ENCODE results near the gene SH2D7.
A peak's percentile ranks its signal among the peaks of the same experiment; 100 is the strongest.

Gene SH2D7

DNA sequence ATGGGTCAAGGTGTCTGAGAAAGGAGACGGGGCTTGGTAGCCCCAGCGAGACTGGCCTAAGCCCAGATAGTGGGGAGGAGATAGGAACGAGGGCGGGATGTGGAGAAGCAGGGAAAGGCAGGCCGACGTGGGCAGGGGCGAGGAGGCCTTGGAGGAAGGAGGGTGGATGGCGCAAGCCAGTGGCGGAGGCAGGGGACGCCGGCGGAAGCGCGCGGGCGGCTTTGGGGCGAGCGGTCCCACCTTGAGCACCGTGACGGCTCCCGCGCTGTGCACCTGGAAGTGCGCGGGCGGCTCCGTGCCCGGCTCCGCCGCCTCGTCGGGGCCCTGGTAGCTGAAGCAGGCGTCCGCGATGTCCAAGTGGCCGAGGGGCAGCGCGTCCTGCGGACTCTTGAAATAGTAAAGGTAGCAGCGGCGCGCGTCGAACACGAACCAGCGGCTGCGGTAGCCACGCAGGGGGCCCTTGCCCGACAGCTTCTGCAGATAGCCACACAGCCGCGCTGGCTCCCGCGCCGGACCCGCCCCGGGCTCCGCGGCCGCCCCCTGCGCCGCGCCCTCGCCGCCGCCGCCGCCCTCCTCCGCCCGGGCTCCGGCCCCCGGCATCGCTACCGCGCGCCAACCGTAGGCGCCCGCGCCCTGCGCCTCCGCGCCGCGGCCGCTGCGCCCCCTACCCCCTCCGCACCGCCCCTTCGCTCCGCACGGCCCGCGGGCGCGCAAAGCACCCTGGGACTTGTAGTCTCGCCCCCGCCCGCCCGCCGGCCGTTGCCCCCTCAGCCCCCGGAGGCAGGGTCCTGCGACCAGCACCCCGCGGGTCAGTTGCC, 15.1 kb upstream of the SH2D7 start, which contains the start of gene TBC1D2B:
Gene TBC1D2B, minus strand, starts transcription at position 659 of the 818 bp plus-strand sequence. Its CDS starts 59 bp downstream, at position 600.
- Histone ChIP-seq H3K36me3 (ENCODE audit: control insufficient read depth in 5 of 5, insufficient read depth in 5 of 5, low read length in 5 of 5) (no peaks in the 10 kb centered on the region), H3K27me3 (ENCODE audit: control insufficient read depth in 5 of 5, insufficient read depth in 4 of 5, low read length in 5 of 5) (no peaks in the 10 kb centered on the region), H3K4me1 (ENCODE audit: control insufficient read depth in 5 of 5, insufficient read depth in 5 of 5, low read length in 5 of 5) (peaks cover 15 to 58% (median 56%) of the 10 kb centered on the region in 5 donors), H3K4me3 (ENCODE audit: low read depth in 1 of 5, low read length in 5 of 5) (peak within 1 kb of the TSS; percentile 92 to 99 (median 97)), H3K9ac (ENCODE audit: low read length in 5 of 5) (peak within 1 kb of the TSS; percentile 67 to 92 (median 90)), H3K27ac (ENCODE audit: low read depth, low read length) (peak within 1 kb of the TSS; percentile 98), H3K9me3 (ENCODE audit: control insufficient read depth in 5 of 5, low read length in 5 of 5) (no peaks in the 10 kb centered on the region)

DNA sequence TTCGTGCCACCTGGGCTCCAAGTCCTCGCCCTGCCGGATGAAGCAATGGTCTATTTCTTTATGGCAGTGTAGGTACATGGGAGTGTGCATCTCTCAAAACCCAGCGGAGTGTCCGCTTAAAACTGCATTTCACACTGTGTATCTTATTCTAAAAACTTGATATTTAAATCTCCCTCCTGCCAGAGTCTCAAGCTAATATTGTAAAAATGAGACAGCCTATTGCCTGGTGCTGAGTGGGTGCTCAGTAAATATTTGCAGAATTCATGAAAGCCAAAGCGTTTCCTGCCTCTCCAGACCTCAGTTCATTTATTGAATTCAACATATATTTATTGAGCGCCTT, 14.5 kb upstream of the SH2D7 start:
- Histone ChIP-seq H3K9ac (ENCODE audit: low read length in 5 of 5) (peak overlapping the region in 2 of 5 donors; percentile 30 to 60), H3K36me3 (ENCODE audit: control insufficient read depth in 5 of 5, insufficient read depth in 5 of 5, low read length in 5 of 5) (no peaks in the 10 kb centered on the region), H3K9me3 (ENCODE audit: control insufficient read depth in 5 of 5, low read length in 5 of 5) (no peaks in the 10 kb centered on the region), H3K4me1 (ENCODE audit: control insufficient read depth in 5 of 5, insufficient read depth in 5 of 5, low read length in 5 of 5) (peaks cover 11 to 58% (median 56%) of the 10 kb centered on the region in 5 donors), H3K4me3 (ENCODE audit: low read depth in 1 of 5, low read length in 5 of 5) (peak overlapping the region; percentile 55 to 97 (median 92)), H3K27me3 (ENCODE audit: control insufficient read depth in 5 of 5, insufficient read depth in 4 of 5, low read length in 5 of 5) (no peaks in the 10 kb centered on the region), H3K27ac (ENCODE audit: low read depth, low read length) (peak overlapping the region; percentile 60)

DNA sequence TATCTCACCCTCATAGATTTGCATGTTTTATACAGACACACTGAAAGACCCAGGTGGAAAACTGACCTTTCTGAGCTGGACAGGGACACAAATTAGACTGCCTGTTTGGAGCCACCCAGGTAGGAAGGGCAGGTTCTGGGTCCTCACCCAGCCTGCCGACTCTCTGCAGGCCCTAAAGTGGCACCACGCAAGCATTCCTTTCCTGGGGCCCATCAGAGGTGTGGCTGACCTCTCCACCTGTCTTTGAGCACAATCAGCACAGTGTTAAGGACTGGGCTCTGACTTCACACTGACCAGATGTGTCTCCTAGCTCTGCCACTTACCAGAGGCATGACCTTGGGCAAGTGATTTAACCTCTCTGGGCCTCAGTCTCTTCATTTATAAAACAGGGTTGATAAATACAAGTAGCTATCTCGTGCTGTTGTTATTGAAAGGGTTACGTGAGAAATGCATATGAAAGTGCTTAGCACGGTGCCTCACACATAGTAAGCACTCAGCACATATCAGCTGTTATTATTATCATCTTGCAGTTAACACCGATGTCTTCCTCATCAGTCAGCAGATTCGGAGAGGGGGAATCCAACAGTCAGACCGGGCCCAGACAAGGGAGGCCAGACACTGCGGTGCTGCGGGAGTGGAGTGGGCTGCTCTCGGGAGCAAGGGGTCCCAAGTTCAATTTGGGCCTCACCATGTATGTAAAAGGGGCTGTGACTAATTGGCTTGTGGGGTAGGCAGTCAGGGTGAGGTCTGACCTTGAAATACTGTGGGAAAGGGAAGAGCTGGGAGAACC, 12.9 kb upstream of the SH2D7 start:
- no peaks in the 10 kb centered on the region for H3K27me3 ChIP-seq (ENCODE audit: control insufficient read depth in 5 of 5, insufficient read depth in 4 of 5, low read length in 5 of 5)
- H3K9me3 ChIP-seq (ENCODE audit: control insufficient read depth in 5 of 5, low read length in 5 of 5) = no peaks in the 10 kb centered on the region
- H3K9ac ChIP-seq (ENCODE audit: low read length in 5 of 5) = no peak overlapping the region
- H3K4me3 ChIP-seq (ENCODE audit: low read depth in 1 of 5, low read length in 5 of 5) = no peak overlapping the region
- no peaks in the 10 kb centered on the region for H3K36me3 ChIP-seq (ENCODE audit: control insufficient read depth in 5 of 5, insufficient read depth in 5 of 5, low read length in 5 of 5)
- peaks cover 10 to 57% (median 50%) of the 10 kb centered on the region in 5 donors for H3K4me1 ChIP-seq (ENCODE audit: control insufficient read depth in 5 of 5, insufficient read depth in 5 of 5, low read length in 5 of 5)
- no peak overlapping the region for H3K27ac ChIP-seq (ENCODE audit: low read depth, low read length)

DNA sequence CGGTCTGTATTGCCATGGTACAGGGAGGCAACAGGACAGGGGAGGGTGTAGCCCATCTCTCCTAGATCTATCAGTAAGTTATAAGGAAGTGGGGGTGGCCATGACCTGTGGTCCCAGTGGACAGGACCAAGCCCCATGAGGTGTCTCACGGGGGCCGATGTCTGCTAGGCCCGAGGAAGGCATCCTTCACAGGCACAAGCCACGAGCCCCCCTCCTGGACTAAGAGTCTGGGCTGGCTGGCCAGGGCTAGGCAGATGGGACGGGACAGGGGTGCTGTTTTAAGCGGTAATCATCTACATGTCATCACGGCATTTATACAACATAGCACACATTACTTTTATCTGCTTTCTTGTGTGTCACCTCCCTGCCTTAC, 12.3 kb upstream of the SH2D7 start:
- Histone ChIP-seq H3K36me3 (ENCODE audit: control insufficient read depth in 5 of 5, insufficient read depth in 5 of 5, low read length in 5 of 5) (no peaks in the 10 kb centered on the region), H3K9ac (ENCODE audit: low read length in 5 of 5) (no peak overlapping the region), H3K9me3 (ENCODE audit: control insufficient read depth in 5 of 5, low read length in 5 of 5) (no peaks in the 10 kb centered on the region), H3K4me3 (ENCODE audit: low read depth in 1 of 5, low read length in 5 of 5) (no peak overlapping the region), H3K4me1 (ENCODE audit: control insufficient read depth in 5 of 5, insufficient read depth in 5 of 5, low read length in 5 of 5) (peaks cover 10 to 53% (median 46%) of the 10 kb centered on the region in 5 donors), H3K27me3 (ENCODE audit: control insufficient read depth in 5 of 5, insufficient read depth in 4 of 5, low read length in 5 of 5) (no peaks in the 10 kb centered on the region), H3K27ac (ENCODE audit: low read depth, low read length) (no peak overlapping the region)

GRCh38 chr15:78082106-78082742, 10.1 kb upstream of the SH2D7 start:
- Histone ChIP-seq H3K9ac (ENCODE audit: low read length in 5 of 5) (peak overlapping the region in 2 of 5 donors; percentile 5 to 13), H3K4me1 (ENCODE audit: control insufficient read depth in 5 of 5, insufficient read depth in 5 of 5, low read length in 5 of 5) (peaks cover 2 to 45% (median 39%) of the 10 kb centered on the region in 5 donors), H3K4me3 (ENCODE audit: low read depth in 1 of 5, low read length in 5 of 5) (peak overlapping the region in 1 of 5 donors; percentile 24), H3K27ac (ENCODE audit: low read depth, low read length) (no peak overlapping the region), H3K36me3 (ENCODE audit: control insufficient read depth in 5 of 5, insufficient read depth in 5 of 5, low read length in 5 of 5) (no peaks in the 10 kb centered on the region), H3K9me3 (ENCODE audit: control insufficient read depth in 5 of 5, low read length in 5 of 5) (no peaks in the 10 kb centered on the region), H3K27me3 (ENCODE audit: control insufficient read depth in 5 of 5, insufficient read depth in 4 of 5, low read length in 5 of 5) (no peaks in the 10 kb centered on the region)

- Histone ChIP-seq H3K4me3 (ENCODE audit: low read depth in 1 of 5, low read length in 5 of 5) (no peak overlapping the region), H3K27me3 (ENCODE audit: control insufficient read depth in 5 of 5, insufficient read depth in 4 of 5, low read length in 5 of 5) (no peaks in the 10 kb centered on the region), H3K9me3 (ENCODE audit: control insufficient read depth in 5 of 5, low read length in 5 of 5) (no peaks in the 10 kb centered on the region), H3K27ac (ENCODE audit: low read depth, low read length) (no peak overlapping the region), H3K9ac (ENCODE audit: low read length in 5 of 5) (peak overlapping the region in 1 of 5 donors; percentile 5), H3K36me3 (ENCODE audit: control insufficient read depth in 5 of 5, insufficient read depth in 5 of 5, low read length in 5 of 5) (no peaks in the 10 kb centered on the region), H3K4me1 (ENCODE audit: control insufficient read depth in 5 of 5, insufficient read depth in 5 of 5, low read length in 5 of 5) (peaks cover 2 to 44% (median 38%) of the 10 kb centered on the region in 5 donors)
These were observed 9.6 kb upstream of the SH2D7 start for GRCh38 chr15:78082743-78083110.

- H3K4me1 ChIP-seq (ENCODE audit: control insufficient read depth in 5 of 5, insufficient read depth in 5 of 5, low read length in 5 of 5) = peaks cover 2 to 40% (median 34%) of the 10 kb centered on the region in 5 donors
- H3K27ac ChIP-seq (ENCODE audit: low read depth, low read length) = no peak overlapping the region
- H3K27me3 ChIP-seq (ENCODE audit: control insufficient read depth in 5 of 5, insufficient read depth in 4 of 5, low read length in 5 of 5) = no peaks in the 10 kb centered on the region
- no peaks in the 10 kb centered on the region for H3K9me3 ChIP-seq (ENCODE audit: control insufficient read depth in 5 of 5, low read length in 5 of 5)
- peak overlapping the region in 1 of 5 donors; percentile 5 for H3K9ac ChIP-seq (ENCODE audit: low read length in 5 of 5)
- H3K4me3 ChIP-seq (ENCODE audit: low read depth in 1 of 5, low read length in 5 of 5) = no peak overlapping the region
- no peaks in the 10 kb centered on the region for H3K36me3 ChIP-seq (ENCODE audit: control insufficient read depth in 5 of 5, insufficient read depth in 5 of 5, low read length in 5 of 5)
These were observed 9.2 kb upstream of the SH2D7 start for GRCh38 chr15:78083186-78083585.

- Histone ChIP-seq H3K27ac (ENCODE audit: low read depth, low read length) (no peak overlapping the region), H3K9me3 (ENCODE audit: control insufficient read depth in 5 of 5, low read length in 5 of 5) (no peaks in the 10 kb centered on the region), H3K9ac (ENCODE audit: low read length in 5 of 5) (no peak overlapping the region), H3K4me1 (ENCODE audit: control insufficient read depth in 5 of 5, insufficient read depth in 5 of 5, low read length in 5 of 5) (peaks cover 2 to 42% (median 33%) of the 10 kb centered on the region in 5 donors), H3K36me3 (ENCODE audit: control insufficient read depth in 5 of 5, insufficient read depth in 5 of 5, low read length in 5 of 5) (no peaks in the 10 kb centered on the region), H3K27me3 (ENCODE audit: control insufficient read depth in 5 of 5, insufficient read depth in 4 of 5, low read length in 5 of 5) (no peaks in the 10 kb centered on the region), H3K4me3 (ENCODE audit: low read depth in 1 of 5, low read length in 5 of 5) (no peak overlapping the region)
These were observed 8.5 kb upstream of the SH2D7 start for GRCh38 chr15:78083687-78084448.

DNA sequence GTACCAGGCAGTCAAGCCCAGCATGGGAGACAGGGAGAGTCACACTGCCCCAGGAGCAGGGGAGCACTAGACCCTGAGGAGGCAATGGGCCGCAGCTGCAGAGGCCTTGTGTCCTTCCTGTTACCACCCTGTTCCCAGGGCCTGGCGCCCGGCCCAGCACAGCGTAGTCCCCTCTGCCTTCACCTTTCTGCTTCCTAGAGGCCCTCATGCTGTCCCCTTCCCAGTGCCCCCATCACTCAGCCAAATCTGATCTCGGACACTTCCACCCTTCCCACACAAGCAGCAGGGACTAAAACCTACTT, 8.0 kb upstream of the SH2D7 start:
- Histone ChIP-seq H3K4me1 (ENCODE audit: control insufficient read depth in 5 of 5, insufficient read depth in 5 of 5, low read length in 5 of 5) (peaks cover 2 to 42% (median 33%) of the 10 kb centered on the region in 5 donors), H3K9ac (ENCODE audit: low read length in 5 of 5) (no peak overlapping the region), H3K36me3 (ENCODE audit: control insufficient read depth in 5 of 5, insufficient read depth in 5 of 5, low read length in 5 of 5) (no peaks in the 10 kb centered on the region), H3K27me3 (ENCODE audit: control insufficient read depth in 5 of 5, insufficient read depth in 4 of 5, low read length in 5 of 5) (no peaks in the 10 kb centered on the region), H3K27ac (ENCODE audit: low read depth, low read length) (no peak overlapping the region), H3K4me3 (ENCODE audit: low read depth in 1 of 5, low read length in 5 of 5) (no peak overlapping the region), H3K9me3 (ENCODE audit: control insufficient read depth in 5 of 5, low read length in 5 of 5) (no peaks in the 10 kb centered on the region)
